HCT116 (cell line): ENCODE data around the gene ARHGAP21. TPM values are rescaled to one million over a fixed set of nuclear protein-coding genes. Genes with fewer than 3 reads are reported as not detected.

Experiments used
- ATAC-seq: fragments of 200-7000 bp; cut with Tn5 transposase; 2 replicates; pipeline ENCODE4 v1.9.1; 2020; ENCODE audit warnings: mild to moderate bottlenecking, moderate library complexity
- BruUV-seq: library from RNA; stranded (reverse); fragments of 400-500 nt; replicated peaks from 2 replicates; lab custom pipeline; 2021; lab: Mats Ljungman, UMichigan
- CTCF ChIA-PET: fragments of 300-600 bp; sonication (Branson Sonifier 250); formaldehyde crosslinking; loops from one replicate; lab custom pipeline; 2021; ENCODE audit warnings: antibody characterized with exemption; lab: Charles Lee
- POLR2A ChIA-PET: fragments of 300-600, 350-600 bp; sonication (Branson Sonifier 250); formaldehyde crosslinking; loops from one replicate; lab custom pipeline; 2021; ENCODE audit warnings: antibody characterized with exemption; lab: Charles Lee
- RAD21 ChIA-PET, 2 experiments: fragments of 300-600 bp; sonication (Branson Sonifier 250); formaldehyde crosslinking; loops; one replicate each; lab custom pipeline; 2023; ENCODE audit warnings: low total read pairs in 2 of 2; ENCODE audit not compliant: uncharacterized antibody in 2 of 2, unreplicated experiment in 2 of 2, low non-redundant PET in 1 of 2; lab: Charles Lee
- DNase-seq: peaks from one replicate; pipeline ENCODE4 v3.0.0-alpha.2; 2010; ENCODE audit warnings: low read depth, low spot score
- H2AFZ ChIP-seq: fragments of 200-600 bp; shearing (Covaris generic), sonication (generic); 2 replicates; pipeline ENCODE4 v1.6.1; 2017; ENCODE audit warnings: low read depth, mixed run types, mixed read lengths, antibody characterized with exemption, low read length; ENCODE audit not compliant: poor library complexity, severe bottlenecking
- H3K27ac ChIP-seq: 2 replicates; pipeline ENCODE4 v1.5.1; 2012; ENCODE audit warnings: low read depth, low read length
- H3K27me3 ChIP-seq: fragments of 200-600 bp; sonication (generic); 2 replicates; pipeline ENCODE4 v1.6.1; 2016; ENCODE audit warnings: mixed run types, low read length, mixed read lengths; ENCODE audit not compliant: insufficient read depth
- H3K36me3 ChIP-seq, 2 experiments: fragments of 200-500 bp in 1 of 2; fragments of 200-600 bp in 1 of 2; sonication (Bioruptor generic) in 1 of 2; sonication (generic) in 1 of 2; 2 replicates each; pipeline versions ENCODE4 v1.5.1 to v1.6.1; 2014 to 2016; ENCODE audit warnings: low read length in 2 of 2, inconsistent platforms in 1 of 2, mixed read lengths in 1 of 2, mixed run types in 1 of 2; ENCODE audit not compliant: insufficient read depth in 2 of 2, control insufficient read depth in 1 of 2
- H3K4me1 ChIP-seq, 2 experiments: fragments of 200-600 bp in 1 of 2; sonication (generic) in 1 of 2; 2 replicates each; pipeline versions ENCODE4 v1.5.1 to v1.6.1; 2012 to 2017; ENCODE audit warnings: low read length in 2 of 2, inconsistent platforms in 1 of 2, mild to moderate bottlenecking in 1 of 2, mixed read lengths in 1 of 2, mixed run types in 1 of 2, moderate library complexity in 1 of 2; ENCODE audit not compliant: insufficient read depth in 2 of 2, control insufficient read depth in 1 of 2
- H3K4me2 ChIP-seq: fragments of 200-600 bp; sonication (generic); 2 replicates; pipeline ENCODE4 v1.6.1; 2017; ENCODE audit warnings: mixed run types, low read length, mixed read lengths
- H3K4me3 ChIP-seq, 2 experiments: fragments of 200-600 bp in 1 of 2; sonication (generic) in 1 of 2; replicated peaks in 1 of 2; 2 replicates each; pipeline ENCODE4 v1.5.1; 2011 to 2016; ENCODE audit warnings: low read length in 2 of 2, control low read depth in 1 of 2, low read depth in 1 of 2, mild to moderate bottlenecking in 1 of 2, mixed read lengths in 1 of 2, mixed run types in 1 of 2
- H3K79me2 ChIP-seq: fragments of 200-600 bp; sonication (generic); 2 replicates; pipeline ENCODE4 v1.6.1; 2017; ENCODE audit warnings: mild to moderate bottlenecking, mixed run types, low read length, moderate library complexity, mixed read lengths; ENCODE audit not compliant: insufficient read depth
- H3K9ac ChIP-seq: fragments of 200-600 bp; sonication (generic); 2 replicates; pipeline ENCODE4 v1.6.1; 2016; ENCODE audit warnings: low read length, mixed read lengths
- H3K9me2 ChIP-seq: fragments of 200-600 bp; sonication (generic), shearing (Covaris generic); 2 replicates; pipeline ENCODE4 v1.6.1; 2017; ENCODE audit warnings: mixed run types, mild to moderate bottlenecking, moderate library complexity; ENCODE audit not compliant: insufficient read depth
- H3K9me3 ChIP-seq, 2 experiments: fragments of 200-500 bp in 1 of 2; fragments of 200-600 bp in 1 of 2; sonication (Bioruptor generic) in 1 of 2; sonication (generic) in 1 of 2; 2 replicates each; pipeline ENCODE4 v1.6.1; 2014 to 2017; ENCODE audit warnings: low read length in 2 of 2, mixed read lengths in 2 of 2, inconsistent platforms in 1 of 2, low read depth in 1 of 2, mild to moderate bottlenecking in 1 of 2, mixed run types in 1 of 2, moderate library complexity in 1 of 2; ENCODE audit not compliant: control insufficient read depth in 1 of 2, insufficient read depth in 1 of 2
- H4K20me1 ChIP-seq: fragments of 200-600 bp; sonication (generic), shearing (Covaris generic); 2 replicates; pipeline ENCODE4 v1.6.1; 2017; ENCODE audit warnings: mixed run types, mild to moderate bottlenecking, moderate library complexity; ENCODE audit not compliant: insufficient read depth
- CBX3 ChIP-seq: IDR thresholded peaks from 2 replicates; pipeline ENCODE4 v1.6.1; 2012; ENCODE audit warnings: low read depth
- CTCF ChIP-seq, 3 experiments: fragments of 200-600 bp in 1 of 3; sonication (generic) in 1 of 3; IDR thresholded peaks in 2 of 3; conservative IDR thresholded peaks in 1 of 3; 2 replicates each; pipeline ENCODE4 v1.5.1; 2012 to 2017; ENCODE audit warnings: low read depth in 2 of 3, low read length in 2 of 3, antibody characterized with exemption in 1 of 3, borderline replicate concordance in 1 of 3, control low read depth in 1 of 3, mild to moderate bottlenecking in 1 of 3, mixed read lengths in 1 of 3, mixed run types in 1 of 3, moderate library complexity in 1 of 3; ENCODE audit not compliant: insufficient read depth in 1 of 3
- EGR1 ChIP-seq: IDR thresholded peaks from 2 replicates; pipeline ENCODE4 v1.6.1; 2012; ENCODE audit warnings: low read depth
- ELF1 ChIP-seq: IDR thresholded peaks from 2 replicates; pipeline ENCODE4 v1.6.1; 2012; ENCODE audit warnings: low read depth, borderline replicate concordance
- EZH2 ChIP-seq: fragments of 200-600 bp; sonication (generic); IDR thresholded peaks from 2 replicates; pipeline ENCODE4 v1.6.1; 2017; ENCODE audit warnings: antibody characterized with exemption, mixed run types
- EZH2phosphoT487 ChIP-seq: fragments of 200-600 bp; IDR thresholded peaks from 2 replicates; pipeline ENCODE4 v1.6.1; 2018; ENCODE audit warnings: antibody characterized with exemption, borderline replicate concordance
- FOSL1 ChIP-seq: IDR thresholded peaks from 2 replicates; pipeline ENCODE4 v1.6.1; 2012; ENCODE audit warnings: low read depth
- MAX ChIP-seq: IDR thresholded peaks from 2 replicates; pipeline ENCODE4 v1.6.1; 2012
- POLR2A ChIP-seq: IDR thresholded peaks from 2 replicates; pipeline ENCODE4 v1.7.0; 2011; ENCODE audit warnings: borderline replicate concordance; ENCODE audit not compliant: insufficient read depth, insufficient read length; ENCODE audit errors: extremely low read depth
- POLR2AphosphoS5 ChIP-seq: IDR thresholded peaks from 2 replicates; pipeline ENCODE4 v1.6.1; 2011; ENCODE audit warnings: mild to moderate bottlenecking, low read depth, low read length, moderate library complexity
- RAD21 ChIP-seq: IDR thresholded peaks from 2 replicates; pipeline ENCODE4 v1.6.1; 2012; ENCODE audit warnings: low read depth, mild to moderate bottlenecking
- SIN3A ChIP-seq: IDR thresholded peaks from 2 replicates; pipeline ENCODE4 v1.6.1; 2012; ENCODE audit warnings: low read depth
- SP1 ChIP-seq: IDR thresholded peaks from 2 replicates; pipeline ENCODE4 v1.6.1; 2012; ENCODE audit warnings: low read depth
- SRF ChIP-seq: IDR thresholded peaks from 2 replicates; pipeline ENCODE4 v1.6.1; 2012; ENCODE audit warnings: low read depth
- ZBTB33 ChIP-seq: IDR thresholded peaks from 2 replicates; pipeline ENCODE4 v1.6.1; 2011; ENCODE audit warnings: mild to moderate bottlenecking, low read length, moderate library complexity; ENCODE audit not compliant: insufficient replicate concordance; ENCODE audit errors: extremely low read depth
- ZFX ChIP-seq: fragments of 450-650 bp; IDR thresholded peaks from 2 replicates; pipeline ENCODE4 v1.6.1; 2017
- ZNF274 ChIP-seq: fragments of 200-500 bp; sonication (Bioruptor generic); IDR thresholded peaks from 2 replicates; pipeline ENCODE4 v1.6.1; 2014; ENCODE audit warnings: mild to moderate bottlenecking, low read depth, low read length, inconsistent platforms
- intact Hi-C: fragments of 100-400 bp; cut with micrococcal nuclease; formaldehyde crosslinking; loops from 2 replicates; pipeline ENCODE4 v1.10.0; 2022
- total RNA-seq: library from RNA; stranded (reverse); gene quantifications from one replicate; pipeline ENCODE4 v1.2.1, GENCODE V29; 2021; ENCODE audit not compliant: unreplicated experiment

ARHGAP21 gene
- total RNA-seq, 1 experiment from 2014 or later, result 47.7 TPM

- ChIA-PET RAD21 (no interaction called here), CTCF (no interaction called here), POLR2A (no interaction called here)
- TF ChIP-seq SRF, result no peak
- no peak for TF ChIP-seq ELF1
- no peak for TF ChIP-seq EZH2phosphoT487
- no peak for TF ChIP-seq EZH2
- no peak for TF ChIP-seq CBX3
- TF ChIP-seq RAD21, result no peak
- no peak for TF ChIP-seq ZFX
- no peak for TF ChIP-seq SIN3A
- TF ChIP-seq ZBTB33, result no peak
- no peak for TF ChIP-seq ZNF274
- TF ChIP-seq MAX, result no peak
- TF ChIP-seq FOSL1, result no peak
- no peak for TF ChIP-seq POLR2A
- no peak for TF ChIP-seq POLR2AphosphoS5
- no peak for TF ChIP-seq CTCF (IDR thresholded peaks at IDR 0.05 in 2 of 3, conservative IDR thresholded peaks at IDR 0.05 in 1 of 3; ENCODE audit: borderline replicate concordance in 1 of 3, insufficient read depth in 1 of 3, low read depth in 2 of 3, low read length in 2 of 3)
- TF ChIP-seq SP1, result no peak
- TF ChIP-seq EGR1, result no peak
- H3K4me1 ChIP-seq, result peaks cover 14 to 34% of the 10 kb centered on the region in 2 experiments
- H3K9me3 ChIP-seq, result no peaks in the 10 kb centered on the region
- H4K20me1 ChIP-seq, result no peaks in the 10 kb centered on the region
- no peak for DNase-seq
- H3K4me3 ChIP-seq, result no peak overlapping the region
- H3K9ac ChIP-seq, result no peak overlapping the region
- no peak for ATAC-seq
- peaks cover 60% of the 10 kb centered on the region for H3K79me2 ChIP-seq
- H3K4me2 ChIP-seq, result peak overlapping the region; percentile 84; the same call in 1 of the 2 replicates
- H3K27me3 ChIP-seq, result no peaks in the 10 kb centered on the region
- intact Hi-C loops, result no loop called here
- no peak overlapping the region for H2AFZ ChIP-seq
- H3K9me2 ChIP-seq, result no peaks in the 10 kb centered on the region
- no peak overlapping the region for H3K27ac ChIP-seq
- no TSS peak for BruUV-seq
- H3K36me3 ChIP-seq, result no peaks in the 10 kb centered on the region; a peak in 1 of 4 replicates
Observed at GRCh38 chr10:24721229-24722106, 2.2 kb downstream of the ARHGAP21 start.
